Measurements from ENCODE around the gene PTPRT.

Gene PTPRT

GRCh38 chr20:42360621-42361020, 829.1 kb downstream of the PTPRT start:
- no peak for DNase-seq

- no peak for DNase-seq
Measured at GRCh38 chr20:42359617-42360016, 830.1 kb downstream of the PTPRT start.

GRCh38 chr20:42352096-42352495, 837.6 kb downstream of the PTPRT start:
- DNase-seq: no peak

GRCh38 chr20:42350521-42350920, 839.2 kb downstream of the PTPRT start:
- DNase-seq: no peak

GRCh38 chr20:42346189-42347170, 843.2 kb downstream of the PTPRT start:
- no peak for DNase-seq

GRCh38 chr20:42341654-42342053, 848.1 kb downstream of the PTPRT start:
- DNase-seq: no peak

GRCh38 chr20:42340368-42340767, 849.3 kb downstream of the PTPRT start:
- DNase-seq: no peak

- no peak for DNase-seq
Measured at GRCh38 chr20:42338294-42339201, 851.2 kb downstream of the PTPRT start.

GRCh38 chr20:42336576-42336975, 853.1 kb downstream of the PTPRT start:
- DNase-seq: no peak

GRCh38 chr20:42319252-42320013, 870.3 kb downstream of the PTPRT start:
- no peak for DNase-seq

- no peak for DNase-seq
Measured at GRCh38 chr20:42313704-42314103, 876.0 kb downstream of the PTPRT start.

GRCh38 chr20:42309050-42309449, 880.7 kb downstream of the PTPRT start:
- no peak for DNase-seq

- no peak for DNase-seq
Measured at GRCh38 chr20:42308171-42308570, 881.5 kb downstream of the PTPRT start.

- DNase-seq: no peak
Measured at GRCh38 chr20:42295592-42295991, 894.1 kb downstream of the PTPRT start.

GRCh38 chr20:42294976-42295375, 894.7 kb downstream of the PTPRT start:
- DNase-seq: no peak

- no peak for DNase-seq
Measured at GRCh38 chr20:42281801-42282200, 907.9 kb downstream of the PTPRT start.

GRCh38 chr20:42276718-42277602, 912.7 kb downstream of the PTPRT start:
- DNase-seq: no peak

- no peak for DNase-seq
Measured at GRCh38 chr20:42274986-42275385, 914.7 kb downstream of the PTPRT start.

- no peak for DNase-seq
Measured at GRCh38 chr20:42272516-42272915, 917.2 kb downstream of the PTPRT start.

- no peak for DNase-seq
Measured at GRCh38 chr20:42270539-42270938, 919.2 kb downstream of the PTPRT start.

- DNase-seq: no peak
Measured at GRCh38 chr20:42267793-42268384, 921.8 kb downstream of the PTPRT start.

Data from activated effector memory CD4-positive, alpha-beta T cell treated with Interleukin-2 at 50 U/mL for 16 hours (primary cell).